ENCODE results near the gene ZBTB42. TPM values are rescaled to one million over a fixed set of nuclear protein-coding genes. Genes with fewer than 3 reads are reported as not detected.

ZBTB42 gene
- total and polyA plus RNA-seq, 2 of the 13 experiments (the other 11 are each of a cell fraction or from before 2014, with no cell fraction given), result 2.8 to 4.2 TPM

DNA sequence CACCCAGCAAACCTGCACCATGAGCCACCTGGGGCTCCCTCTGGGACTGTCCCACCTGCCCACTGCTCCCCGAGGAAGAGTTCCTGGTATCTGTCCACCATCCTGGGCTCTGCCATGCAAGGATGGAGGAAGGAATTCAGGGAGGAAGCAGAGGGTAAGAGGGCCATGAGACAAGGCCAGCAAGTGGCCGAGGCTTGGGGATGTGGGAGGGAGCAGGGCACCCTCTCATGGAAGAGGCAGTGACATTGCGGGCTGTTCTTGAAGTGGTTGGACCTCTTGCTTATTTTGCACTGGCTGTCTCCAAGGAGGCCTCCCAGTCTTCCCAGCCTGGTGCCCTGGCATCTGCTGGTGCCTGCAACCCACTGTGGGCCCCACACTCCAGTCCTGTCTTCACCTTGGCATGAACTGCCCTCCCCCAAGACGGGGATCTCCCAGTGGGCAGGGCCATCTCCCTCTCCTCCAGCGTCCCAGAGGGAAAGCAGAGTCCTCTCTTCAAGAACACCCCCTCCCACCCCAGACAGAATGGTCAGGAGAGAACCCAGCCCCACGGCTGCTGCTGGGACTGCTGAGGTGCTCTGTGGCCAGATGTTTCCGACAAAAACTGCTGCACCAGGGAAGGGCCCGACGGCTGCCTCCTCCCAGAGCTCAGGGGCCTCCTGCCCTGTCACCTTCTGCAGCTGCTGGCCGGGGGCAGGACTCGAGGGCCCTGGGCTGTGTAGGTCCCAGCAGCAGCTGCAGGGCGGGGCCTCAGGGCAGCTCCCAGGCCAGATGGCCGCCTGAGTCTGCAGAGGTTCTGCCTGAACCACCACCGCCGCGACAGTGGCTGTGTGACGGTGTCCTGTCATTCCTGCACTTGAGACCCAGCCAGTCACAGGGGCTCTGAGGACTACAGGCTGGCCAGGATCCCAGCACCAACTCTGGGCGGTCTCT is 3.5 kb upstream of the ZBTB42 start (continued):
- TF ChIP-seq SMAD1 (CRISPR knock-in tag; IDR thresholded peaks at IDR 0.05; ENCODE audit: borderline replicate concordance, low read depth) (0 out of 2 replicates have a peak, but pooled peaks have one; percentile 34), FOXP1 (IDR thresholded peaks at IDR 0.05) (no peak), FOXP1 (CRISPR knock-in tag; IDR thresholded peaks at IDR 0.05) (no peak), HNRNPLL (IDR thresholded peaks at IDR 0.05; ENCODE audit: low read depth, low read length, poor library complexity, severe bottlenecking) (peak; percentile 16), ZFY (CRISPR knock-in tag; IDR thresholded peaks at IDR 0.05) (peak; percentile 39; the same call in 1 of the 2 replicates), ZNF451 (CRISPR knock-in tag; IDR thresholded peaks at IDR 0.05) (0 out of 2 replicates have a peak, but pooled peaks have one; percentile 22), GABPB1 (CRISPR knock-in tag; IDR thresholded peaks at IDR 0.05) (peak; percentile 27; the same call in 1 of the 2 replicates), ZNF839 (CRISPR knock-in tag; IDR thresholded peaks at IDR 0.05; ENCODE audit: borderline replicate concordance) (0 out of 2 replicates have a peak, but pooled peaks have one; percentile 27), NCOA1 (CRISPR knock-in tag; IDR thresholded peaks at IDR 0.05) (0 out of 2 replicates have a peak, but pooled peaks have one; percentile 37), ZNF234 (CRISPR knock-in tag; conservative IDR thresholded peaks at IDR 0.05) (no peak), ZBTB42 (CRISPR knock-in tag; IDR thresholded peaks at IDR 0.05) (no peak), LCORL (IDR thresholded peaks at IDR 0.05) (no peak), LCORL (CRISPR knock-in tag; IDR thresholded peaks at IDR 0.05) (peak; percentile 56; the same call in 1 of the 2 replicates), YEATS4 (CRISPR knock-in tag; IDR thresholded peaks at IDR 0.05; ENCODE audit: borderline replicate concordance) (no peak), ZNF83 (CRISPR knock-in tag; IDR thresholded peaks at IDR 0.05; ENCODE audit: borderline replicate concordance) (no peak), TRIM24 (CRISPR knock-in tag; IDR thresholded peaks at IDR 0.05) (no peak), ZNF572 (CRISPR knock-in tag; IDR thresholded peaks at IDR 0.05) (no peak)
- TF ChIP-seq, protein P1, sequence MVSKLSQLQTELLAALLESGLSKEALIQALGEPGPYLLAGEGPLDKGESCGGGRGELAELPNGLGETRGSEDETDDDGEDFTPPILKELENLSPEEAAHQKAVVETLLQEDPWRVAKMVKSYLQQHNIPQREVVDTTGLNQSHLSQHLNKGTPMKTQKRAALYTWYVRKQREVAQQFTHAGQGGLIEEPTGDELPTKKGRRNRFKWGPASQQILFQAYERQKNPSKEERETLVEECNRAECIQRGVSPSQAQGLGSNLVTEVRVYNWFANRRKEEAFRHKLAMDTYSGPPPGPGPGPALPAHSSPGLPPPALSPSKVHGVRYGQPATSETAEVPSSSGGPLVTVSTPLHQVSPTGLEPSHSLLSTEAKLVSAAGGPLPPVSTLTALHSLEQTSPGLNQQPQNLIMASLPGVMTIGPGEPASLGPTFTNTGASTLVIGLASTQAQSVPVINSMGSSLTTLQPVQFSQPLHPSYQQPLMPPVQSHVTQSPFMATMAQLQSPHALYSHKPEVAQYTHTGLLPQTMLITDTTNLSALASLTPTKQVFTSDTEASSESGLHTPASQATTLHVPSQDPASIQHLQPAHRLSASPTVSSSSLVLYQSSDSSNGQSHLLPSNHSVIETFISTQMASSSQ (IDR thresholded peaks at IDR 0.05; ENCODE audit: low read depth), result no peak
- TF ChIP-seq, protein P1 (CRISPR knock-in tag; IDR thresholded peaks at IDR 0.05; ENCODE audit: borderline replicate concordance), result 0 out of 2 replicates have a peak, but pooled peaks have one; percentile 37
- TF ChIP-seq, protein P2, sequence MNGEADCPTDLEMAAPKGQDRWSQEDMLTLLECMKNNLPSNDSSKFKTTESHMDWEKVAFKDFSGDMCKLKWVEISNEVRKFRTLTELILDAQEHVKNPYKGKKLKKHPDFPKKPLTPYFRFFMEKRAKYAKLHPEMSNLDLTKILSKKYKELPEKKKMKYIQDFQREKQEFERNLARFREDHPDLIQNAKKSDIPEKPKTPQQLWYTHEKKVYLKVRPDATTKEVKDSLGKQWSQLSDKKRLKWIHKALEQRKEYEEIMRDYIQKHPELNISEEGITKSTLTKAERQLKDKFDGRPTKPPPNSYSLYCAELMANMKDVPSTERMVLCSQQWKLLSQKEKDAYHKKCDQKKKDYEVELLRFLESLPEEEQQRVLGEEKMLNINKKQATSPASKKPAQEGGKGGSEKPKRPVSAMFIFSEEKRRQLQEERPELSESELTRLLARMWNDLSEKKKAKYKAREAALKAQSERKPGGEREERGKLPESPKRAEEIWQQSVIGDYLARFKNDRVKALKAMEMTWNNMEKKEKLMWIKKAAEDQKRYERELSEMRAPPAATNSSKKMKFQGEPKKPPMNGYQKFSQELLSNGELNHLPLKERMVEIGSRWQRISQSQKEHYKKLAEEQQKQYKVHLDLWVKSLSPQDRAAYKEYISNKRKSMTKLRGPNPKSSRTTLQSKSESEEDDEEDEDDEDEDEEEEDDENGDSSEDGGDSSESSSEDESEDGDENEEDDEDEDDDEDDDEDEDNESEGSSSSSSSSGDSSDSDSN (CRISPR knock-in tag; IDR thresholded peaks at IDR 0.05), result peak; percentile 58

All from HepG2 (cell line).